ENCODE measurements around the gene INPP5E. TPM values are rescaled to one million over a fixed set of nuclear protein-coding genes. Genes with fewer than 3 reads are reported as not detected.

The INPP5E gene
- total RNA-seq, 2 experiments from 2014 or later: 17.2 to 19.4 TPM

DNA sequence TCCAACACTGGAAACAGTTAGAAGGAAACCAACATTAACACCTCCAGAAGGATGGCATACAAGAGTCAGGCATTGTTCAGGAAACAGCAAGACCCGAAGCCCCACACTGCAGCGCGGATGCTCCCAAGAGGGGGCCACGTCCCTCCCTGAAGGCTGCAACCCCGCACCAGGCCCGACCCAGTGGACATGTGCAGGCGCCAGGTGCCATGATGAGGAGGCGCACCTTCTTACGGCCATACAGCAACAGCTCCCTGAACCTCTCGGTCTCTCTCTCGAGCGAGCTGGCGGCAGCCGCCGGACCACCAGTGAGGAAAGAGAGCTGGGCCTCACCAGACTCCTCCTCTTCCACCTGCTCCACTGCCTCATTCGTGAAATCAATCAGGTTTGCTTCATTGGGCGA is 23.0 kb upstream of the INPP5E start:
- Histone ChIP-seq H3K4me3 (ENCODE audit: low read length) (no peak overlapping the region), H3K27ac (ENCODE audit: low read depth in 1 of 2, low read length in 2 of 2) (no peak overlapping the region), H3K27me3 (ENCODE audit: control insufficient read depth in 1 of 2, insufficient read depth in 2 of 2, low read length in 2 of 2) (no peaks in the 10 kb centered on the region), H3K4me1 (ENCODE audit: insufficient read depth, low read length) (no peaks in the 10 kb centered on the region), H3K36me3 (ENCODE audit: insufficient read depth, low read length) (peaks cover 96% of the 10 kb centered on the region), H3K9me3 (ENCODE audit: control insufficient read depth in 1 of 2, insufficient read depth in 1 of 2, low read length in 2 of 2) (no peaks in the 10 kb centered on the region)
- TF ChIP-seq, protein P1, sequence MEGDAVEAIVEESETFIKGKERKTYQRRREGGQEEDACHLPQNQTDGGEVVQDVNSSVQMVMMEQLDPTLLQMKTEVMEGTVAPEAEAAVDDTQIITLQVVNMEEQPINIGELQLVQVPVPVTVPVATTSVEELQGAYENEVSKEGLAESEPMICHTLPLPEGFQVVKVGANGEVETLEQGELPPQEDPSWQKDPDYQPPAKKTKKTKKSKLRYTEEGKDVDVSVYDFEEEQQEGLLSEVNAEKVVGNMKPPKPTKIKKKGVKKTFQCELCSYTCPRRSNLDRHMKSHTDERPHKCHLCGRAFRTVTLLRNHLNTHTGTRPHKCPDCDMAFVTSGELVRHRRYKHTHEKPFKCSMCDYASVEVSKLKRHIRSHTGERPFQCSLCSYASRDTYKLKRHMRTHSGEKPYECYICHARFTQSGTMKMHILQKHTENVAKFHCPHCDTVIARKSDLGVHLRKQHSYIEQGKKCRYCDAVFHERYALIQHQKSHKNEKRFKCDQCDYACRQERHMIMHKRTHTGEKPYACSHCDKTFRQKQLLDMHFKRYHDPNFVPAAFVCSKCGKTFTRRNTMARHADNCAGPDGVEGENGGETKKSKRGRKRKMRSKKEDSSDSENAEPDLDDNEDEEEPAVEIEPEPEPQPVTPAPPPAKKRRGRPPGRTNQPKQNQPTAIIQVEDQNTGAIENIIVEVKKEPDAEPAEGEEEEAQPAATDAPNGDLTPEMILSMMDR (IDR thresholded peaks at IDR 0.05): no peak
- Mint-ChIP-seq H3K4me1 (ENCODE audit: low read depth) (no peaks in the 10 kb centered on the region), H3K36me3 (ENCODE audit: low read depth) (peaks cover 92% of the 10 kb centered on the region), H3K4me3 (no peak overlapping the region), H3K27me3 (no peaks in the 10 kb centered on the region), H3K27ac (no peak overlapping the region), H3K9me3 (no peaks in the 10 kb centered on the region)
- DNase-seq (no peak), ATAC-seq (ENCODE audit: poor library complexity) (no peak)
- intact Hi-C loops (cut with DNase I, micrococcal nuclease): no loop called here
- CTCF ChIA-PET: no interaction called here
- POLR2A ChIA-PET: no interaction called here

DNA sequence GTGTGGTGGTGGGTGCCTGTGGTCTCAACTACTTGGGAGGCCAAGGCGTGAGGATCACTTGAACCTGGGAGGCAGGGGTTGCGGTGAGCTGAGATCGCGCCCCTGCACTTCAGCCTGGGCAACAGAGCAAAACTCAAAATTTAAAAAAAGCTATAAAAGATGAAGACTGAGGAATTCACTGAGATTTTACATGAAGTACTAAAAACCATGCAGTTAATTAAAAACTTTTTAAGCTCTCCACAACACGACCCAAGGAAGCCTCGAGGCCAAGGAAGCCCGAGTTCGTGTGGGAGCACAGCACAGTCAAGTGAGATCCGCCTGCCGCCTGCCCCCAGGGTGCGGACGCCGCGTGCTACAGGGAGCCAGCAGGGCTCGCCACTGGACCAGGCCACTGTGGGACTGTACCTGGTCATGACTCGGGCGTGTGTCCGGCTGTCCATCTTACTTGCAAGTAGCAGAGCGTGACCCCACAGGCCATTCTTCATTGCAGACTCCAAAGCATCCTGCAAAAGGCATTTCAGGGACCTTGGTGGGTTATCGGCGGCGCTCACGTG is 21.2 kb upstream of the INPP5E start:
- Histone ChIP-seq H3K4me3 (ENCODE audit: low read length) (no peak overlapping the region), H3K4me1 (ENCODE audit: insufficient read depth, low read length) (no peaks in the 10 kb centered on the region), H3K36me3 (ENCODE audit: insufficient read depth, low read length) (peaks cover 95% of the 10 kb centered on the region), H3K9me3 (ENCODE audit: control insufficient read depth in 1 of 2, insufficient read depth in 1 of 2, low read length in 2 of 2) (no peaks in the 10 kb centered on the region), H3K27ac (ENCODE audit: low read depth in 1 of 2, low read length in 2 of 2) (no peak overlapping the region), H3K27me3 (ENCODE audit: control insufficient read depth in 1 of 2, insufficient read depth in 2 of 2, low read length in 2 of 2) (no peaks in the 10 kb centered on the region)
- H3K27me3 Mint-ChIP-seq: no peaks in the 10 kb centered on the region
- intact Hi-C loops (cut with DNase I, micrococcal nuclease): no loop called here
- H3K4me1 Mint-ChIP-seq (ENCODE audit: low read depth): no peaks in the 10 kb centered on the region
- ChIA-PET POLR2A (no interaction called here), CTCF (no interaction called here)
- ATAC-seq (ENCODE audit: poor library complexity): no peak
- no peaks in the 10 kb centered on the region for H3K9me3 Mint-ChIP-seq
- H3K4me3 Mint-ChIP-seq: no peak overlapping the region
- TF ChIP-seq, protein P1 (IDR thresholded peaks at IDR 0.05): no peak
- peaks cover 92% of the 10 kb centered on the region for H3K36me3 Mint-ChIP-seq (ENCODE audit: low read depth)
- no peak overlapping the region for H3K27ac Mint-ChIP-seq
- no peak for DNase-seq

DNA sequence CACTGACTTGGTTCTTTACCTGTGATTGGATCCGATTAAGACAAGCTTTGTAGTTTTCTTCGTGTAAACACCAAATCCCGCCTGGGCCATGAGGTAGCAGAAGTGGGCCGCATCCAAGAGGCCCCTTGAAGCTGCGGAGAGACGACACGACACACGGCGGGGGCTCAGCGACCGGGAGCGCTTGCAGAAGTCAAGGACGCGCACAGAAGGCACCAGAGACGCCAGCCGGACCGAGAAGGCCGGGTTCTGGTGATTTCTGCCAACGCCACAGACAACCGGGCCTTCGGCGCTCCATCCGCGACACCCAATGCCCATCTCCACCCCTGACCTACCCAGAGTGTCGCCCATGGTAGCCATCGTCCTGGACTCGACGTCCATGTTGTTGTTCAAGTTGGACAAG is 19.8 kb upstream of the INPP5E start:
- H3K4me3 Mint-ChIP-seq: no peak overlapping the region
- Histone ChIP-seq H3K36me3 (ENCODE audit: insufficient read depth, low read length) (peaks cover 95% of the 10 kb centered on the region), H3K27me3 (ENCODE audit: control insufficient read depth in 1 of 2, insufficient read depth in 2 of 2, low read length in 2 of 2) (no peaks in the 10 kb centered on the region), H3K4me1 (ENCODE audit: insufficient read depth, low read length) (no peaks in the 10 kb centered on the region), H3K9me3 (ENCODE audit: control insufficient read depth in 1 of 2, insufficient read depth in 1 of 2, low read length in 2 of 2) (no peaks in the 10 kb centered on the region), H3K27ac (ENCODE audit: low read depth in 1 of 2, low read length in 2 of 2) (no peak overlapping the region), H3K4me3 (ENCODE audit: low read length) (no peak overlapping the region)
- intact Hi-C loops (cut with DNase I, micrococcal nuclease): no loop called here
- TF ChIP-seq, protein P1 (IDR thresholded peaks at IDR 0.05): no peak
- DNase-seq: no peak
- ATAC-seq (ENCODE audit: poor library complexity): no peak
- CTCF ChIA-PET: no interaction called here
- H3K27ac Mint-ChIP-seq: no peak overlapping the region
- no peaks in the 10 kb centered on the region for H3K4me1 Mint-ChIP-seq (ENCODE audit: low read depth)
- H3K36me3 Mint-ChIP-seq (ENCODE audit: low read depth): peaks cover 89% of the 10 kb centered on the region
- POLR2A ChIA-PET: no interaction called here
- H3K9me3 Mint-ChIP-seq: no peaks in the 10 kb centered on the region
- H3K27me3 Mint-ChIP-seq: no peaks in the 10 kb centered on the region
